IMR-90 (cell line): ENCODE measurements around the gene TMEM260. TPM values are rescaled to one million over a fixed set of nuclear protein-coding genes. Genes with fewer than 3 reads are reported as not detected.

Experiments
- ATAC-seq: fragments of 200-7000 bp; cut with Tn5 transposase; 2 replicates; pipeline ENCODE4 v1.9.1; 2020; ENCODE audit warnings: low read depth, mild to moderate bottlenecking, moderate library complexity
- BruUV-seq: library from RNA; stranded (reverse); fragments of 400-500 nt; replicated peaks from 2 replicates; lab custom pipeline; 2021; lab: Mats Ljungman, UMichigan
- CTCF ChIA-PET: fragments of 300-600 bp; formaldehyde crosslinking; extraction: SDS; loops from one replicate; lab custom pipeline; 2021; ENCODE audit warnings: antibody characterized with exemption; lab: Yijun Ruan, JAX
- POLR2A ChIA-PET: fragments of 300-600 bp; sonication (Branson Sonifier 250); formaldehyde crosslinking; loops from one replicate; lab custom pipeline; 2022; ENCODE audit warnings: antibody characterized with exemption; ENCODE audit not compliant: unreplicated experiment; lab: Charles Lee
- DNase-seq: peaks from one replicate; pipeline ENCODE4 v3.0.0; 2013
- H2AFZ ChIP-seq: replicated peaks from 2 replicates; pipeline ENCODE3; 2013; ENCODE audit warnings: low read length, mild to moderate bottlenecking; ENCODE audit not compliant: poor library complexity
- H2AK5ac ChIP-seq: 2 replicates; pipeline ENCODE4 v1.6.1; 2013; ENCODE audit warnings: low read depth, low read length, inconsistent platforms
- H2AK9ac ChIP-seq: replicated peaks from 2 replicates; pipeline ENCODE3; 2013; ENCODE audit warnings: mild to moderate bottlenecking, low read depth, low read length, moderate library complexity; ENCODE audit not compliant: poor library complexity
- H2BK120ac ChIP-seq: 2 replicates; pipeline ENCODE4 v1.6.1; 2013; ENCODE audit warnings: low read depth, low read length, inconsistent platforms
- H2BK15ac ChIP-seq: 3 replicates; pipeline ENCODE4 v1.6.1; 2013; ENCODE audit warnings: low read depth, low read length, inconsistent platforms
- H2BK20ac ChIP-seq: 2 replicates; pipeline ENCODE4 v1.6.1; 2013; ENCODE audit warnings: low read depth, mild to moderate bottlenecking, inconsistent platforms, low read length, moderate library complexity
- H2BK5ac ChIP-seq: 2 replicates; pipeline ENCODE4 v1.6.1; 2013; ENCODE audit warnings: mild to moderate bottlenecking, low read depth, low read length, inconsistent platforms; ENCODE audit not compliant: poor library complexity, severe bottlenecking
- H3K14ac ChIP-seq: replicated peaks from 2 replicates; pipeline ENCODE4 v1.6.1; 2013; ENCODE audit warnings: low read depth, low read length, inconsistent platforms
- H3K18ac ChIP-seq: 2 replicates; pipeline ENCODE4 v1.6.1; 2013; ENCODE audit warnings: low read depth, low read length, control low read depth
- H3K23ac ChIP-seq: 2 replicates; pipeline ENCODE4 v1.6.1; 2013; ENCODE audit warnings: low read depth, low read length, inconsistent platforms
- H3K27ac ChIP-seq: 2 replicates; pipeline ENCODE4 v1.5.1; 2013; ENCODE audit warnings: mild to moderate bottlenecking, control low read depth, low read length; ENCODE audit not compliant: insufficient read depth
- H3K27me3 ChIP-seq: 2 replicates; pipeline ENCODE4 v1.6.1; 2013; ENCODE audit warnings: low read length; ENCODE audit not compliant: control insufficient read depth, insufficient read depth
- H3K36me3 ChIP-seq: 2 replicates; pipeline ENCODE4 v1.6.1; 2013; ENCODE audit warnings: low read length, mixed read lengths; ENCODE audit not compliant: control insufficient read depth, insufficient read depth
- H3K4ac ChIP-seq: 2 replicates; pipeline ENCODE4 v1.6.1; 2013; ENCODE audit warnings: low read depth, low read length, inconsistent platforms
- H3K4me1 ChIP-seq: 2 replicates; pipeline ENCODE4 v1.6.1; 2013; ENCODE audit warnings: low read length, mixed read lengths; ENCODE audit not compliant: control insufficient read depth, insufficient read depth
- H3K4me2 ChIP-seq: 2 replicates; pipeline ENCODE4 v1.6.1; 2013; ENCODE audit warnings: low read depth, mild to moderate bottlenecking, control low read depth, low read length, moderate library complexity
- H3K4me3 ChIP-seq: 2 replicates; pipeline ENCODE4 v1.5.1; 2013; ENCODE audit warnings: low read depth, mild to moderate bottlenecking, control low read depth, low read length, moderate library complexity; ENCODE audit not compliant: insufficient read depth
- H3K56ac ChIP-seq: 2 replicates; pipeline ENCODE4 v1.6.1; 2013; ENCODE audit warnings: low read length, inconsistent platforms; ENCODE audit not compliant: insufficient read depth; ENCODE audit errors: extremely low read depth
- H3K79me1 ChIP-seq, 2 experiments: 2 replicates each; pipeline ENCODE4 v1.6.1; 2013; ENCODE audit warnings: low read length in 2 of 2, inconsistent platforms in 1 of 2, low read depth in 1 of 2
- H3K9ac ChIP-seq: 2 replicates; pipeline ENCODE4 v1.6.1; 2013; ENCODE audit warnings: low read depth, low read length, control low read depth
- H3K9me1 ChIP-seq: 2 replicates; pipeline ENCODE4 v1.6.1; 2013; ENCODE audit warnings: low read length, inconsistent platforms; ENCODE audit not compliant: insufficient read depth
- H3K9me3 ChIP-seq: 2 replicates; pipeline ENCODE4 v1.6.1; 2013; ENCODE audit warnings: low read length; ENCODE audit not compliant: control insufficient read depth, insufficient read depth
- H4K20me1 ChIP-seq: 2 replicates; pipeline ENCODE4 v1.6.1; 2013; ENCODE audit warnings: low read length, inconsistent platforms; ENCODE audit not compliant: insufficient read depth
- H4K5ac ChIP-seq: 2 replicates; pipeline ENCODE4 v1.6.1; 2013; ENCODE audit warnings: mild to moderate bottlenecking, low read depth, low read length, control low read depth
- H4K8ac ChIP-seq, 2 experiments: 2 replicates each; pipeline ENCODE4 v1.6.1; 2013; ENCODE audit warnings: low read depth in 2 of 2, low read length in 2 of 2, control low read depth in 1 of 2, inconsistent platforms in 1 of 2
- H4K91ac ChIP-seq: 2 replicates; pipeline ENCODE4 v1.6.1; 2013; ENCODE audit warnings: low read depth, low read length, inconsistent platforms; ENCODE audit not compliant: insufficient read depth
- CTCF ChIP-seq: conservative IDR thresholded peaks from 2 replicates; pipeline ENCODE4 v1.5.1; 2012; ENCODE audit warnings: mild to moderate bottlenecking, low read depth, low read length, improper control_type of control experiment
- MAFK ChIP-seq: IDR thresholded peaks from 2 replicates; pipeline ENCODE4 v1.6.1; 2012; ENCODE audit warnings: low read depth, low read length, improper control_type of control experiment
- MAZ ChIP-seq: IDR thresholded peaks from 2 replicates; pipeline ENCODE4 v1.6.1; 2012; ENCODE audit warnings: low read depth, mild to moderate bottlenecking, low read length, improper control_type of control experiment, moderate library complexity, borderline replicate concordance
- WGBS, 2 experiments: methylation state at CpG; one replicate each; pipeline versions ENCODE4 v1.1.5 to v1.1.7; 2013; ENCODE audit warnings: missing lambda C conversion rate in 2 of 2; ENCODE audit not compliant: insufficient read length in 1 of 2; ENCODE audit errors: extremely low coverage in 2 of 2; 5-methylcytosine and 5-hydroxymethylcytosine counted together
- dilution Hi-C: fragments of 300-500 bp; cut with HindIII; formaldehyde crosslinking; loops from one replicate; pipeline ENCODE4 v1.14.3; 2018; ENCODE audit warnings: low sequenced_read_pairs; ENCODE audit not compliant: unreplicated experiment
- in situ Hi-C: fragments of 300-500 bp; cut with MboI; formaldehyde crosslinking; loops from 3 replicates; pipeline ENCODE4 v1.14.3; 2019; ENCODE audit warnings: low sequenced_read_pairs, inconsistent platforms, mixed read lengths
- intact Hi-C: fragments of 100-400 bp; cut with micrococcal nuclease; formaldehyde crosslinking; loops from 2 replicates; pipeline ENCODE4 v1.10.0; 2022
- polyA plus RNA-seq, 3 experiments: library from polyadenylated mRNA; depleted of rRNA; stranded (reverse); fragments of >200 nt; gene quantifications; 2 replicates each; pipeline ENCODE4 v1.2.3, GENCODE V29; 2012; ENCODE audit warnings: low replicate concordance in 1 of 3
- total RNA-seq: library from RNA; depleted of rRNA; stranded (reverse); fragments of >200 nt; gene quantifications from 2 replicates; pipeline ENCODE4 v1.2.3, GENCODE V29; 2012
- TF ChIP-seq, protein P1 (sequence below): fragments of 150-350 bp; IDR thresholded peaks from 2 replicates; pipeline ENCODE4 v1.6.1; 2017; ENCODE audit warnings: mild to moderate bottlenecking, antibody characterized with exemption, low read length, low read depth

The TMEM260 gene
- total and polyA plus RNA-seq, 2 of the 4 experiments (the other 2 are of a cell fraction), result 6.4 to 11.5 TPM

- no peak overlapping the region for H2BK20ac ChIP-seq
- H3K36me3 ChIP-seq, result peaks cover 7% of the 10 kb centered on the region; the same call in 1 of the 2 replicates
- H3K4ac ChIP-seq, result no peak overlapping the region
- H3K27ac ChIP-seq, result no peak overlapping the region
- ChIA-PET CTCF (no interaction called here), POLR2A (no interaction called here)
- H2BK120ac ChIP-seq, result no peak overlapping the region
- no peak overlapping the region for H4K5ac ChIP-seq
- no peak overlapping the region for H2BK5ac ChIP-seq
- no peak overlapping the region for H2AK5ac ChIP-seq
- DNase-seq (no peak), ATAC-seq (no peak)
- no peak overlapping the region for H4K8ac ChIP-seq
- H2BK15ac ChIP-seq, result no peak overlapping the region
- H3K9me3 ChIP-seq, result no peaks in the 10 kb centered on the region
- WGBS, 2 experiments, result no CpG with 5 or more reads among the region's 1 CpG
- H3K4me1 ChIP-seq, result peaks cover 2% of the 10 kb centered on the region; the same call in 1 of the 2 replicates
- H3K27me3 ChIP-seq, result no peaks in the 10 kb centered on the region
- H3K9me1 ChIP-seq, result no peaks in the 10 kb centered on the region
- H3K4me3 ChIP-seq, result no peak overlapping the region
- intact Hi-C loops, result no loop called here
- no peaks in the 10 kb centered on the region for H4K20me1 ChIP-seq
- no peak overlapping the region for H3K4me2 ChIP-seq
- no peak overlapping the region for H3K56ac ChIP-seq
- H3K14ac ChIP-seq, result no peak overlapping the region
- no peak overlapping the region for H4K91ac ChIP-seq
- in situ Hi-C loops, result no loop called here
- dilution Hi-C loops, result no loop called here
- BruUV-seq, result no TSS peak
- no peak overlapping the region for H3K23ac ChIP-seq
- no peak overlapping the region for H2AFZ ChIP-seq
- H3K79me1 ChIP-seq, result no peaks in the 10 kb centered on the region
- no peak overlapping the region for H3K9ac ChIP-seq
- no peak overlapping the region for H3K18ac ChIP-seq
- no peak overlapping the region for H2AK9ac ChIP-seq
- TF ChIP-seq MAFK (no peak), CTCF (no peak), MAZ (no peak)
- TF ChIP-seq, protein P1, sequence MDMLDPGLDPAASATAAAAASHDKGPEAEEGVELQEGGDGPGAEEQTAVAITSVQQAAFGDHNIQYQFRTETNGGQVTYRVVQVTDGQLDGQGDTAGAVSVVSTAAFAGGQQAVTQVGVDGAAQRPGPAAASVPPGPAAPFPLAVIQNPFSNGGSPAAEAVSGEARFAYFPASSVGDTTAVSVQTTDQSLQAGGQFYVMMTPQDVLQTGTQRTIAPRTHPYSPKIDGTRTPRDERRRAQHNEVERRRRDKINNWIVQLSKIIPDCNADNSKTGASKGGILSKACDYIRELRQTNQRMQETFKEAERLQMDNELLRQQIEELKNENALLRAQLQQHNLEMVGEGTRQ, result no peak
Measured at GRCh38 chr14:56594428-56594827, 14.8 kb downstream of the TMEM260 start.
